ENCODE measurements around the gene SLF1.
"Not testable (repeated sequence)": the region's sequence is repeated elsewhere in the genome, so short reads cannot be mapped to it uniquely, and the experiment has no call there.

SLF1 gene

GRCh38 chr5:94618493-94619328 is at the start of gene SLF1, which contains the start of gene KIAA0825:
SLF1 (plus strand) TSS chr5:94618669; CDS start chr5:94628811, 10,142 bp downstream.
KIAA0825 (minus strand) TSS chr5:94618604; CDS start chr5:94537126, 81,478 bp downstream.
- peak; percentile 61 to 92 (median 80) for DNase-seq

GRCh38 chr5:94571415-94571814 is 47.1 kb upstream of the SLF1 start:
- DNase-seq: no peak

GRCh38 chr5:94573349-94573748 is 45.1 kb upstream of the SLF1 start:
- DNase-seq: not testable (repeated sequence)

- DNase-seq: no peak
Observed at GRCh38 chr5:94575196-94575595, 43.3 kb upstream of the SLF1 start.

- DNase-seq: no peak
Observed at GRCh38 chr5:94577466-94578245, 40.8 kb upstream of the SLF1 start.

GRCh38 chr5:94595281-94595840 is 23.1 kb upstream of the SLF1 start:
- DNase-seq: no peak

GRCh38 chr5:94613583-94613982 is 4.9 kb upstream of the SLF1 start:
- no peak for DNase-seq

GRCh38 chr5:94614156-94614805 is 4.2 kb upstream of the SLF1 start:
- no peak for DNase-seq

- no peak for DNase-seq
Observed at GRCh38 chr5:94615862-94616261, 2.6 kb upstream of the SLF1 start.

GRCh38 chr5:94618029-94618492 is 408 bp upstream of the SLF1 start:
- peak in 43 of 58 donors; percentile 9 to 91 (median 65) for DNase-seq

GRCh38 chr5:94620256-94620655 is 1.8 kb downstream of the SLF1 start:
- DNase-seq: no peak

- DNase-seq: no peak
Observed at GRCh38 chr5:94621763-94622162, 3.3 kb downstream of the SLF1 start.

- DNase-seq: no peak
Observed at GRCh38 chr5:94623011-94623410, 4.5 kb downstream of the SLF1 start.

GRCh38 chr5:94623877-94624276 is 5.4 kb downstream of the SLF1 start:
- no peak for DNase-seq

GRCh38 chr5:94627191-94627590 is 8.7 kb downstream of the SLF1 start:
- no peak for DNase-seq

GRCh38 chr5:94632024-94632423 is 13.6 kb downstream of the SLF1 start:
- no peak for DNase-seq

GRCh38 chr5:94640176-94640575 is 21.7 kb downstream of the SLF1 start:
- no peak for DNase-seq

- no peak for DNase-seq
Observed at GRCh38 chr5:94645053-94645452, 26.6 kb downstream of the SLF1 start.

GRCh38 chr5:94646758-94647157 is 28.3 kb downstream of the SLF1 start:
- no peak for DNase-seq

GRCh38 chr5:94649874-94650273 is 31.4 kb downstream of the SLF1 start:
- no peak for DNase-seq

- no peak for DNase-seq
Observed at GRCh38 chr5:94658272-94658671, 39.8 kb downstream of the SLF1 start.

Measured in anterior cingulate cortex (tissue), 58 donors.